Limb (tissue), 2 donors: ENCODE results near the gene SHISA5.

Source experiments
- DNase-seq, 2 donors: peaks; one replicate each; pipeline ENCODE4 v3.0.0-alpha.2; 2016; ENCODE audit errors: extremely low spot score in 2 of 2

The SHISA5 gene

DNA sequence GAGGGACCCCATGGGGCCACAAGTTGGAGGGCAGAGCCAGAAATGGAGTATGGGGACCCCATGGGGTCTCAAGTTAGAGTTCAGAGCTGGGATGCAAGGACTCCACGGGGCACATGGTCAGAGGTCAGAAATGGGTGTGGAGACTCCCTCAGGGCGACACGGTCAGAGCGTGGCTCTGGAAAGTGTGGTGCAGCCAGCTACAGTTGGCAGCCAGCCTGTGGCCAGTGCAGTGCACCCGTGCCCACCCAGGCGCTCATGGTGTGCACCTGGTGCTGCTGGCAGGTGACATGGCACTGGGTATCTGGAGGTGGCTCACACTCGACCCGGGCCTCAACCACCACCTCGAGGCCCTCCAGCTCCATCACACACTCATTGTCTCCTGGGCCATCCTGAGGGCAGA is 85.3 kb downstream of the SHISA5 start:
- DNase-seq: no peak

DNA sequence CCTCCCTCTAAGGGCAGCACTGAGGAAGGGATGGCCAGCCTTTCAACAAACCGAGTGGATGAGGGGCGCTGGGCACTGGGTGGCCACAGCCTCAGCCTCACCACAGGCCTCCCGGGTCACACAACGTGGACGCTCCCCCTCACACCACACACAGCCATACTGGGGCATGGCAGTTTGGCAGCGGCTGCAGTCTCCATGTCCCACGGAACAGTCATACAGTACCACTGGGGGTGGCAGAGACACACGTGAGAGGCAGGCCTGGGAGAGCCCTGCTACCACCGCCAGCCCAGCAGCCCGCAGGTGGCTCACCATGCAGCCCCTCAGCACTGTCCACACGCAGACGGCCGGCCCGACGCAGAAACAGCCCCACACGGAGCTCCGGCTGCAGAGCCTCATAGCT is 85.8 kb downstream of the SHISA5 start:
- DNase-seq: no peak
